Endometrial microvascular endothelial cells (primary cell): ENCODE measurements around the gene HELLS. TPM values are rescaled to one million over a fixed set of nuclear protein-coding genes. Genes with fewer than 3 reads are reported as not detected.

Experiments
- in situ Hi-C: cut with HindIII; loops from 2 replicates; pipeline ENCODE4 v1.10.0; 2017; ENCODE audit warnings: low sequenced_read_pairs, low pct_unique_long_range_greater_than_20kb; ENCODE audit errors: inconsistent ontology term
- total RNA-seq: library from RNA; depleted of rRNA; stranded (reverse); fragments of >200 nt; gene quantifications from one replicate; pipeline ENCODE4 v1.2.3, GENCODE V29; 2015; ENCODE audit errors: inconsistent ontology term

HELLS gene
- total RNA-seq, 1 donor from 2014 or later, result 48.4 TPM

DNA sequence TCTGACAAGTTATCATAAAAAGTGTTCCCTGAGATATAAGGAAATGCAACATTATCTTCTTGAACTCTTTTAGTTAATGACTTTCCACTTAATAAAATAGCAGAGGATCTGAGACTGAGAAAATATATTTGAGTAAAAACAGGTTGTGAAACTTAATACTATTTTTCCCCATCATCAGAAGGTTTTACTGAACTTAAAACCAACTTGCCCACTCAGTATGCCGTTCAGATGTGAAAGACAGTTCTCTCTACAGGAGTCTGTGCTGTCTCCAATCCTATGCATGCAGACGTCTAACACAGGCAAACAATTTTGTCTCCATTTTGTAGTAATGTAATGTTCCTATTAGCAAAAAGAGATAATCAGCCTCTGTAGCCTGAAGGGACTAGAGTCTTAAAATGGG is 99.7 kb downstream of the HELLS start:
- in situ Hi-C loops, result no loop called here

Other genes starting within 250 kb of the HELLS start
- 26.6 TPM for gene NOC3L, start 182.8 kb upstream of the HELLS start, total RNA-seq
- gene TBC1D12, start 143.2 kb upstream of the HELLS start, total RNA-seq, result 5.1 TPM
- not detected for gene CYP2C18, start 137.9 kb downstream of the HELLS start, total RNA-seq
- not detected for gene CYP2C19, start 216.9 kb downstream of the HELLS start, total RNA-seq